ENCODE data around the gene PACS1.

Gene PACS1

DNA sequence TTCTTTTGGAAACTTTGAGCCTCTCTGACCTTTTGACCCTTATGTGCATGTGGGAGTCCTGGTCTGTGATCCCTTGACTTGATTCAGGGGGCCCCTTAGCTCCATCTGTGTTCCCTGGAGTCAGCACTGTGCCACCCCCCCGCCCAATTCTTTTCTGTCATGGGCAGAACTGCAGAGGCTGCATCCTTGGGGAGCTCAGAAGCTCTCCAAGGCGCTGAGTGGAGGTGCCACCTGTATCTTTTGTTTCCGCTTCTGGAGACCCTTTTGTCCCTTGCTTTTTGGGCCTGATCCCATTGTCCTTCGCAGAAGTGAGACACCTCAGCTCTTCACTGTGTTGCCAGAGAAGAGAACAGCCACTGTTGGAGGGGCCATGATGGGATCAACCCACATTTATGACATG, 2.4 kb upstream of the PACS1 start:
- TF ChIP-seq SIN3A (IDR thresholded peaks at IDR 0.05; ENCODE audit: borderline replicate concordance, insufficient read depth, low read length) (no peak), FOXP2 (optimal IDR thresholded peaks at IDR 0.05; ENCODE audit: borderline replicate concordance, extremely low read depth, extremely low read length, insufficient read depth) (no peak), POLR2AphosphoS5 (IDR thresholded peaks at IDR 0.05; ENCODE audit: low read depth, low read length) (no peak)
- TF ChIP-seq, protein P1, sequence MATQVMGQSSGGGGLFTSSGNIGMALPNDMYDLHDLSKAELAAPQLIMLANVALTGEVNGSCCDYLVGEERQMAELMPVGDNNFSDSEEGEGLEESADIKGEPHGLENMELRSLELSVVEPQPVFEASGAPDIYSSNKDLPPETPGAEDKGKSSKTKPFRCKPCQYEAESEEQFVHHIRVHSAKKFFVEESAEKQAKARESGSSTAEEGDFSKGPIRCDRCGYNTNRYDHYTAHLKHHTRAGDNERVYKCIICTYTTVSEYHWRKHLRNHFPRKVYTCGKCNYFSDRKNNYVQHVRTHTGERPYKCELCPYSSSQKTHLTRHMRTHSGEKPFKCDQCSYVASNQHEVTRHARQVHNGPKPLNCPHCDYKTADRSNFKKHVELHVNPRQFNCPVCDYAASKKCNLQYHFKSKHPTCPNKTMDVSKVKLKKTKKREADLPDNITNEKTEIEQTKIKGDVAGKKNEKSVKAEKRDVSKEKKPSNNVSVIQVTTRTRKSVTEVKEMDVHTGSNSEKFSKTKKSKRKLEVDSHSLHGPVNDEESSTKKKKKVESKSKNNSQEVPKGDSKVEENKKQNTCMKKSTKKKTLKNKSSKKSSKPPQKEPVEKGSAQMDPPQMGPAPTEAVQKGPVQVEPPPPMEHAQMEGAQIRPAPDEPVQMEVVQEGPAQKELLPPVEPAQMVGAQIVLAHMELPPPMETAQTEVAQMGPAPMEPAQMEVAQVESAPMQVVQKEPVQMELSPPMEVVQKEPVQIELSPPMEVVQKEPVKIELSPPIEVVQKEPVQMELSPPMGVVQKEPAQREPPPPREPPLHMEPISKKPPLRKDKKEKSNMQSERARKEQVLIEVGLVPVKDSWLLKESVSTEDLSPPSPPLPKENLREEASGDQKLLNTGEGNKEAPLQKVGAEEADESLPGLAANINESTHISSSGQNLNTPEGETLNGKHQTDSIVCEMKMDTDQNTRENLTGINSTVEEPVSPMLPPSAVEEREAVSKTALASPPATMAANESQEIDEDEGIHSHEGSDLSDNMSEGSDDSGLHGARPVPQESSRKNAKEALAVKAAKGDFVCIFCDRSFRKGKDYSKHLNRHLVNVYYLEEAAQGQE (IDR thresholded peaks at IDR 0.05; ENCODE audit: insufficient read depth in 1 of 2, low read depth in 2 of 2, low read length in 2 of 2): no peak

DNA sequence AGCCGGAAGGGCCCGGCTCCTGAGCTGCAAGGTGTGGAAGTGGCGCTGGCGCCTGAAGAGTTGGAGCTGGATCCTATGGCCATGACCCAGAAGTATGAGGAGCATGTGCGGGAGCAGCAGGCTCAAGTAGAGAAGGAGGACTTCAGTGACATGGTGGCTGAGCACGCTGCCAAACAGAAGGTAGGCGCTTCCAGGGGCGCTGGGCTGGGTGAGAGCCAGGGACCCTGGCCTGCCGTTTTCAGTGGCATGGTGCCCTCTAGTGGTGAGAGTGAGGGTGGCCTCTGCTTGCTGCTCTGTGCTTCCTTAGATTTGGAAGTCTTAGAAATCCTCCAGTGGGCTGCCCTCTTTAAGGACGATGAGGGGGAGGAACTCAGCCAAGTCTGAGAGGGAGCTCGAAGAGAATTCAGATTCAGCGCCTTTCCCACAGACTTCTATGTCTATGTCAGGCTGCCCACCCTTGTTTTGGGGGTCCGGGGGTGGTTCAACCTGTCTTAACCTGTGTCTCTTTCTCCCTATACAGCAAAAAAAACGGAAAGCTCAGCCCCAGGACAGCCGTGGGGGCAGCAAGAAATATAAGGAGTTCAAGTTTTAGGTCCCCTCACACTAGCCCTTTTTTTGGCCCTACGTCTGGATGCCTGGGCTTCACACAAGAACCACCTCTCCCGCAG, 1.8 kb upstream of the PACS1 start:
- TF ChIP-seq FOXP2 (optimal IDR thresholded peaks at IDR 0.05; ENCODE audit: borderline replicate concordance, extremely low read depth, extremely low read length, insufficient read depth) (no peak), SIN3A (IDR thresholded peaks at IDR 0.05; ENCODE audit: borderline replicate concordance, insufficient read depth, low read length) (no peak), TAF1 (IDR thresholded peaks at IDR 0.05; ENCODE audit: borderline replicate concordance, insufficient read depth, low read length) (no peak), POLR2AphosphoS5 (IDR thresholded peaks at IDR 0.05; ENCODE audit: low read depth, low read length) (no peak)
- TF ChIP-seq, protein P1 (IDR thresholded peaks at IDR 0.05; ENCODE audit: insufficient read depth in 1 of 2, low read depth in 2 of 2, low read length in 2 of 2): no peak

DNA sequence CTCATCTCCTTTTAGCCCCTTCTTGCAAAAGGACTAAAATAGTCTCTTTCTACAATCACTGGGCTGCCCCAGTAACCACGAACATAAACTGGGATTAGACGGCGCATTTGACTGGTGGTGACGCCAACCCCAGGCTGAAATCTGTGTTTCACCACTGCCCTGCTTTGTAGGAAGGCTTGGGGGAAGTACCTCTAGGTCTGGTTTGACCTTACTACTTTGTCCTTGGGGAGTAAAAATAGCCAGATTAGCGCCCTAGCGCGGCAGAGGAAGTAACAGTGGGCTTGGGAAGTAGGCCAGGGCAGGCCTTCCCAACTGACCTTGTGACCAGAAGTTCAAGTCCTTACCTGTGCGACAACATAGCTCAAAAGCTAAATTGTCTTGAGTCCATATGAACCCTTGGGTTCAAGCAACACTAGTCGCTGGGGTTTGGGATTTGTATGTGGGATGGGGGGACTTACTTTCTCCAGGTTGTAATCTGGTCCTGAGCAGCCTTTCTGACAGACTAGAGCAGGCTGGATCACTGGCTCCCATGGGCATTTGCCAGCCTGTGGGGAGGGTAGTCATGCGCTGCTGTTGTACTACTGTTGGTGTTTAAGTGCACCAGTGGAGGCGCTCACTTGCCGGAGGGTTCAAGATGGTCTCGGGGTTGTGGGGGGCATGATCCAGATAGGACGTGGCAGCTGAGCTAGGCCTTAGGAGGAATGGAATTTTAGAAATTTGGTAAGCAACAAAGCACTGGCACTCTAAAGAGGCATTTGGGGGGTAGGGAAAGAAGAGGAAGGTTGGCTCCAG, 953 bp upstream of the PACS1 start:
- TF ChIP-seq FOXP2 (optimal IDR thresholded peaks at IDR 0.05; ENCODE audit: borderline replicate concordance, extremely low read depth, extremely low read length, insufficient read depth) (no peak), SIN3A (IDR thresholded peaks at IDR 0.05; ENCODE audit: borderline replicate concordance, insufficient read depth, low read length) (no peak)
- TF ChIP-seq, protein P1 (IDR thresholded peaks at IDR 0.05; ENCODE audit: insufficient read depth in 1 of 2, low read depth in 2 of 2, low read length in 2 of 2): no peak

DNA sequence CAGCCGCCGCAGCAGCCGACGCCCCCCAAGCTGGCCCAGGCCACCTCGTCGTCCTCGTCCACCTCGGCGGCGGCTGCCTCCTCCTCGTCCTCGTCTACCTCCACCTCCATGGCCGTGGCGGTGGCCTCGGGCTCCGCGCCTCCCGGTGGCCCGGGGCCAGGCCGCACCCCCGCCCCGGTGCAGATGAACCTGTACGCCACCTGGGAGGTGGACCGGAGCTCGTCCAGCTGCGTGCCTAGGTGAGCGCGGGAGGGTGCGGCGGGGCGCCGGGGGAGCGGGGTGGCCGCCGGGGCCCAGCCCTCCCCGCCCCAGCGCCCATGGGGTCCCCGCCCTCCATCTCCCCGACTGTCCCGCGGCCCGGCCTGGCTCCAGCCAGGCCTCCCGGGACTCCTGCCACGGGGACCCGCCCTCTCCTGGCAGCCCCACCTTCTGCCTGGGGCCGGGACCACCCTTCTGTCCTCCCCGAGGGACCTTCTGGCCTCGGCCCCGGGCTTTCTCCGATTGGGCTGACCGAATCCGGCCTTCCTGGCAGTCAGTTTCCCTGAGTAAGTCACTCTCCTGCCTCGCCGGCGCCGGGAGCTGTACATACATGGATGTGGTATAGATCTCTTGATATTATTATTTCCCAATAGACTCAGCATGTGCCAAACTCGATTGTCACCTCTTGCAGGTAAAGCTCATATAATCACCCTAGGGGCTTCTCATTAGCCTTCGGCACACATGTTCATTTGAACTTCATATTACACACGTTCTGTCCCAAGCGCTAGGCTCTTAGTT, 720 bp downstream of the PACS1 start:
- TF ChIP-seq FOXP2 (optimal IDR thresholded peaks at IDR 0.05; ENCODE audit: borderline replicate concordance, extremely low read depth, extremely low read length, insufficient read depth): no peak
- no peak for TF ChIP-seq SIN3A (IDR thresholded peaks at IDR 0.05; ENCODE audit: borderline replicate concordance, insufficient read depth, low read length)
- TF ChIP-seq, protein P1 (IDR thresholded peaks at IDR 0.05; ENCODE audit: insufficient read depth in 1 of 2, low read depth in 2 of 2, low read length in 2 of 2): no peak
- no peak for TF ChIP-seq TAF1 (IDR thresholded peaks at IDR 0.05; ENCODE audit: borderline replicate concordance, insufficient read depth, low read length)
- TF ChIP-seq POLR2AphosphoS5 (IDR thresholded peaks at IDR 0.05; ENCODE audit: low read depth, low read length): no peak

Data from PFSK-1 (cell line).